ENCODE data around the gene AK2.

GRCh38 chr1:32960342-32960741, 76.3 kb downstream of the AK2 start:
- no peak for TF ChIP-seq CTCF (IDR thresholded peaks at IDR 0.05; ENCODE audit: low read depth, low read length, poor library complexity, severe bottlenecking)
- TF ChIP-seq EZH2phosphoT487 (IDR thresholded peaks at IDR 0.05; ENCODE audit: borderline replicate concordance, low read length) = no peak
